GM11168 (cell line): ENCODE results near the gene LRCH3.
"Not testable (repeated sequence)": the region's sequence is repeated elsewhere in the genome, so short reads cannot be mapped to it uniquely, and the experiment has no call there.

Experiments
- in situ Hi-C: fragments of 300-500 bp; cut with MboI; formaldehyde crosslinking; loops from one replicate; pipeline ENCODE4 v1.12.0; 2022; ENCODE audit warnings: low sequenced_read_pairs; ENCODE audit not compliant: unreplicated experiment

LRCH3 gene

GRCh38 chr3:197881270-197881969, 90.4 kb downstream of the LRCH3 start:
- in situ Hi-C loops, result no loop called here

GRCh38 chr3:197881970-197882338, 90.9 kb downstream of the LRCH3 start:
- in situ Hi-C loops, result no loop called here

DNA sequence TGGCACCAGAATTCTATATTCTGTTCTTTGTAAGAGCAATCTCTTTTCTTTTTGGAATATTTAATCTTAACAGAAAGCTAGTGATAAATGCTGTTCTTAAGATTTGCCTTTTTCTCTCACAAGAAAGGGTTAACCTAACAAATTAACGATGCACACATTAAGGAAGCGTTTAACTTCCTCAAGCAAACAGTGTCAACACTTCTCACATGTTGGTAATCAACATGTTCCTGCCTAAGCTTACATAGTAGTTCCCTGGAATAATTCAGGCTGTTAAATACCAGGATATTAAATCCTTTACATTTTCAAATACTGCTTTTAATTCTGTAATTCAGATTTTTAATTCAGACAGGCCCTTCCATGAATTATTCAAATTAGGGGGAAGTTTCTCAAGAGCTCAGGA, 91.5 kb downstream of the LRCH3 start:
- in situ Hi-C loops, result no loop called here

DNA sequence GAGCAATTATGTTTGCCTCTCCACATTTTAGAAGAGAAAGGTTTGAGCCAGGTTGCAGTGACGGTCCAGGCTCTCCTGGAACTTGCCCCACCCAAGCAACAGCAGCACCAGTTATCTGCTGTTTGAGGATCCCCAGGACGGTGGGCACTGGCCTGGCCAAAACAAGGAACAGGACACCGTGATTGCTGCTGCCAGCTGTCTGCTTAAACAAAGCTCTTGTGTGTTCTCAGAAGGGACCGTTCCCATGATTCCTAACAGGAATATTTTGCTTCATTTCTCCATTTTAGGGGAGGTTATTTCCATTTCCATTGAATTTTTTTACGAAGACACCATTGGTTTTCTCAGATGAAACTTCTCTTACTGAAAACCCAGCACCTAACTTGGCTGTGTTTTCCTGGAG, 92.5 kb downstream of the LRCH3 start:
- in situ Hi-C loops, result no loop called here

DNA sequence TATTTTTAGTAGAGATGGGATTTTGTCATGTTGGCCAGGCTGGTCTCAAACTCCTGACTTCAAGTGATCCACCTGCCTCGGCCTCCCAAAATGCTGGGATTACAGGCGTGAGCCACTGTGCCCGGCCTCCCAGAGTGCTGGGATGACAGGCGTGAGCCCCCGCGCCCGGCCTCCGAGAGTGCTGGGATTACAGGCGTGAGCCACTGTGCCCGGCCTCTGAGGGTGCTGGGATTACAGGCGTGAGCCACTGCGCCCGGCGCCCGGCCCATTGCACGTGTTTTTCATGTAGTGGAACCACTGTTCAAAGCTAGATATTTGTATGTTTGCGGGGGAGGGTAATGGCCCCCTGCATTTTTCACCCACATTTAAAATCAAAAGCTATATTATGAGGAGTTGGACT, 93.3 kb downstream of the LRCH3 start:
- in situ Hi-C loops, result not testable (repeated sequence)

DNA sequence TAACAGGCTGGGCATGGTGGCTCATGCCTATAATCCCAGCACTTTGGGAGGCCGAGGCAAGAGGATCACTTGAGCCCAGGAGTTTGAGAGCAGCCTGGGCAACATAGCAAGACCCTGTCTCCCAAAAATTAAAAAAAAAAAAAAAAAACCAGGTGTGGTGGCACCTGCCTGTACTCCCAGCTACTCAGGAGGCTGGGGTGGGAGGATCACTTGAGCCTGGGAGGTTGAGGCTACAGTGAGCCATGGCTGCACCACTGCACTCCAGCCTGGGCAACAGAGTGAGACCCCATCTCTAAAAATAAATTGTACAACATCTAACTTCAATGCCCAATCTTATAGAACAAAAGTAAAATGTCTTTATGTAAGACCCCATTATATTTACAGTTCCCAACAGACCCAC, 95.0 kb downstream of the LRCH3 start:
- in situ Hi-C loops, result not testable (repeated sequence)

DNA sequence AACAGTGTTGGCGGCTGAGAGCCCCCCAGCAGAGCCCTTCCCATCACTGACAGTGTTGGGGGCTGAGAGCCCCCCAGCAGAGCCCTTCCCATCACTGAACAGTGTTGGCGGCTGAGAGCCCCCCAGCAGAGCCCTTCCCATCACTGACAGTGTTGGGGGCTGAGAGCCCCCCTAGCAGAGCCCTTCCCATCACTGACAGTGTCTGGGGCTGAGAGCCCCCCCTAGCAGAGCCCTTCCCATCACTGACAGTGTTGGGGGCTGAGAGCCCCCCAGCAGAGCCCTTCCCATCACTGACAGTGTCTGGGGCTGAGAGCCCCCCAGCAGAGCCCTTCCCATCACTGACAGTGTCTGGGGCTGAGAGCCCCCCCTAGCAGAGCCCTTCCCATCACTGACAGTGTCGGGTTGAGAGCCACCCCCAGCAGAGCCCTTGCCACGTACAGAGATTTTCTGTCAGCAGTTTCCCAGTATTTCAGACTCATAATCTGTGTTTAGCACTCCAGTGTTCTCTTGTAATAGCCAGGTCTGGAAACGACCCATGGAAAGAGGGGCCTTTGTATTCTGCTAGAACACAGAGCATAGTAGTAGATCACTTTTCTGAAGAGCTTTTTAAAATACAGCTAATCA, 96.5 kb downstream of the LRCH3 start:
- in situ Hi-C loops, result not testable (repeated sequence)

DNA sequence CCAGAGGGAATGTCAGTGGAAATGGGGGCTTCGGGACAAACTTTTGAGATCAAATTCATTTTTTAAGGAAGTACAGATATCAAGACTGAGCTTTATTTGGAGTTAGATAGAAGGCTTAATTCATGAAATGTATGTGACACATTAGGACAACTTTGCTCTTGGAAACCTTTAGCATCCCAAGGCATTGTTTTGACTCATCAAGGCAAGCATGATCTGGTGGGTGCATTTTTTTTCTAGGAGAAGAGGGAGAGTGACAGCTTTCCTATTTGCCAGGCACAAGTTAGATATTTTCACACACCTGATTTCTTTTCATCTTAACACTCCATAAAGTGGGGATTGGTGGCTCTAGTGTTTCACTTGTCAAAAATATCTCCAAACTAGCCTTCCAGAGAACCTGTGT, 97.5 kb downstream of the LRCH3 start:
- in situ Hi-C loops, result no loop called here

- in situ Hi-C loops, result no loop called here
Measured at GRCh38 chr3:197889204-197889930, 98.3 kb downstream of the LRCH3 start.

- in situ Hi-C loops, result loop anchor here (10.0 kb wide), 1 partner anchor 54 kb away; no protein-coding TSS in a partner anchor
Measured at GRCh38 chr3:197890693-197891092, 99.6 kb downstream of the LRCH3 start.

DNA sequence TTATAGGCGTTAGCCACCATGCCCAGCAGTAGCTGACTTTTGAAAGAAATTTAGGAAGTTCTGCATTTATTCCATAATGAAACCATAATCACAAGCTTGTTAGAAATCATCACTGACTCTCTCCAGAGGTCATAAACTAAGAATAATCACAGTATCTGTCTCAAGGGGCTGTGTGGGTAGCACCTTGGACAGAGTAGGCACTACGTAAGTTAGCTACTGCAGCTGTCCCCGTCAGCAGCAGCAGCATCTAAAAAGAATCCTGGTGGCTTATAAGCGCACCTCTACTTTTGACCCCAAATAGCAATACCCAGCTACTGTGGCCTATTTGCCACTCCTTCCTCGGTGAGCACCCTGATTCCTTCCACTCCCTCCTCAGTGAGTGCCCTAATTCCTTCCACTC, 101.1 kb downstream of the LRCH3 start:
- in situ Hi-C loops, result loop anchor here (10.0 kb wide), 1 partner anchor 53 kb away; no protein-coding TSS in a partner anchor

DNA sequence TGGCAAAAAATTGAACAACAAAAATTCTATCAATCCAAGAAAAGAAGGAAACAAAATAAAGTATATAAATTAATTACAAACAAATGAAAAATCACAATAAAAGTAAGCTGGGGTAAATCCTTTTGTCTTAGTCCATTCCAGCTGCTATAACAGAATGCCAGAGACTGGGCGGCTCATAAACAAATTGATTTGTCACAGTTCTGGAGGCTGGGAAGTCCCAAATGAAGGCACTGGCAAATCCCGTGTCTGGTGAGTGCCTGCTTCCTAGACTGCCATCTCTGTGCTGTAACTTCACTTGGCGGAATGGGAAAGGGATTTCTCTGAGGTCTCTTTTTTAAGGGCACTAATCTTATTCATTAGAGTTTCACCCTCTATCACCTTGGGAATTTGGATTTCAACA, 105.4 kb downstream of the LRCH3 start:
- in situ Hi-C loops, result loop anchor here (10.0 kb wide), 1 partner anchor 48 kb away; no protein-coding TSS in a partner anchor

DNA sequence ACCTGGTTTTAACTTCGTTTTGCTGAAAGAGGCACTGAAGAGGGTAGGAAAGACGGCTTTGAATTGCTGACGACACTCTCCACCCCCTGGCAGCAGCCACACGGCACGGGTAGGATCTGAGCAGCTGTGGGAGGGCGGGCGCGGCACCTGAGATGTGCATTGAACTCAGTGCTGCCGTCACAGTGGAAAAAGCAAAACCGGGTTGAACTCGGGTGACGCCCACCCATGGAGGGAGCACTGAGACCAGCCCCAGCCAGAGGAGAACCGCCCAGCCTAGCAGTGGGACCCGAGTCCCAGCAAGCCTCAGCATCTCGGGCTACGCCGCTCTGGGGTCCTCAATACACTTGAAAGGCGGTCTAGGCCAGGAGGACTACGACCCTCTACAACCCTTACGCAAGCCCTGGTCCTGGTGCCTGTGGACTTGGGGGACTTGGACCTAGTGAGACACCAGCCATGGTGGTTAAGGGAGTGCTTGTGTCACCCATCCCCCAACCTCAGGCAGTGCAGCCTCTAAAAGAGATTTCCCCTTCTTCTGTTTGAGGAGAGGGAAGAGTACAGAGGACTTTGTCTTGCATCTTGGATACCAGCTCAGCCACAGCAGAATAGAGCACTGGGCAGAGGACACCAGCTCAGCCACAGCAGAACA, 108.9 kb downstream of the LRCH3 start:
- in situ Hi-C loops, result loop anchor here (10.0 kb wide), 1 partner anchor 45 kb away; no protein-coding TSS in a partner anchor

DNA sequence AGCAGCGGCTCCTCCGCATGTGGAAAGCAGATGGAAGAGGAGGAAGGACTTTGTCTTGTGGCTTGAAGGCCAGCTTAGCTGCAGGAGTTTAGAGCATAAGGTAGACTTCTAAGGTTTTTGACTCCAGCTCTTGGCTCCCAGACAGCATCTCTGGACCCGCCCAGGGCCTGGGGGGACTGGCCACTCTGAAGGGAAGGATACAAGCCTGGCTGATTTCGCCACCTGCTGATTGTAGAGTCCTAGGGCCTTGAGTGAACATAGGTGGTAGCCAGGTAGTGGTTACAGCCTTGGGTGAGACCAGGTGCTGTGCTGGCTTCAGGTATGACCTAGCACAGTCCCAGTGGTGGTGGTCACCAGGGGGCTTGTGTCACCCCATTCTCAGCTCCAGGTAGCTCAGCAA, 110.6 kb downstream of the LRCH3 start:
- in situ Hi-C loops, result no loop called here

DNA sequence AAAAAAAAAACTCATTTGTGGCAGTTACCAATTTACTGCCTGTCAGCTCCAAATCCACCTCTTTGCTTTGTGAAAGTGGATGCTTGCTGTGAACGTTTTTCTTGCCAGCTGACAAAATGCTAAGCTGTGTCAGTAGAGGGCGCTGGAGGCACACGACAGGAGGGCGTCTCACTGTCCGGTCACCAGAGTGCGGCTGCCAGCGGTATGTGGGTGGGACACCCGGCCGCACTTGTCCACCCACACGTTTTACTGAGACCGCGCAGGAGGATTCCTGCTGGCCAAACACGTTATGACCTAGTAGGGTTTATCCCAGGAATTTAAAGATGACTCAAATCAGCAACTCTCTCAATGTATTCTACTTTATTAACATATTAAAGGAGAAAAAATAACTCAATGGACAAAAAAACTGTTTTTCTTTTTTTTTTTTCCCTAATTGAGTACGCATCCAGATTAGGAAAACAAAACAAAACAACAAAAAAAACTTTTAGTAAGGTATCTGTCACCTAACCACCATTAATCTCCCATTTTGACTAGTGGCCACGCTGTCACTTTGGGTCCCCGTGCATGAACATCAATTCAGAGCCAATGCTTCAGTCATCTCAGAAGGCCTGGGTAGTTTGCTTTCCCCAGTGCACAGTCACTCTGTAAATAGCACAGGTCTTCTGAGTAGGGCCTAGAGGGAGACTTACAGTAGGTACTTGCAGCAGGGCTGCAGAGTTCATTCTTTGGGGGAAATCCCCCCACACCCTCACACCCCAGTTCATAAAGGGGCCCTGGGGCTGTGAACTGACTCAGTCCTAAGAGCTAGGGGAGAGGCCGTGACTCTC, 115.2 kb downstream of the LRCH3 start:
- in situ Hi-C loops, result no loop called here

- in situ Hi-C loops, result no loop called here
Measured at GRCh38 chr3:197906850-197907187, 115.8 kb downstream of the LRCH3 start.

DNA sequence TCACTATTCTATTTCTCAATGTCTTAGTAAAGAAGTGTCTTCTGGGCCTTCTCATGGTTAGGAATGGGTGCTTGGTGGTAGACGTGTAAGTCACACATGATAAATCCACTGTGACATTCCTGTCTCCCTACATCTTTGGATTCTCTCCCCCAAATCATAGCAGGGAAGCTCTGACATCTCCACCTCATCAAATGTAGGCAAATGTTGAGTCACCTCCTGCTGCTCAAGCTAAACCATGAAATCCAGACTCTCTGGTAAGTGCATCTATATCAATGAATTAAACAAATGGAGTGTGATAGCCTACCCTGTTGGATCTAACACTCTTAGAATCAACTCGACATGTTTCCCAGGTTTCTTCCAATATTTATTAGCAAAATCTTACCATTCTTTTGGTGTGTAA, 116.1 kb downstream of the LRCH3 start:
- in situ Hi-C loops, result no loop called here

DNA sequence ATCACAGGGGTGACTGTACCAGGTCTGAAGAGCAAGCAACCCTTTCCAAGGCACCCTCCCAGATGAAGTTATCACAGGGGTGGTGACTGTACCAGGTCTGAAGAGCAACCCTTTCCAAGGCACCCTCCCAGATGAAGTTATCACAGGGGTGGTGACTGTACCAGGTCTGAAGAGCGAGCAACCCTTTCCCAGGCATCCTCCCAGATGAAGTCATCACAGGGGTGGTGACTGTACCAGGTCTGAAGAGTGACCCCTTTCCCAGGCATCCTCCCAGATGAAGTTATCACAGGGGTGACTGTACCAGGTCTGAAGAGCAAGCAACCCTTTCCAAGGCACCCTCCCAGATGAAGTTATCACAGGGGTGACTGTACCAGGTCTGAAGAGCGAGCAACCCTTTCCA, 117.5 kb downstream of the LRCH3 start:
- in situ Hi-C loops, result not testable (repeated sequence)

DNA sequence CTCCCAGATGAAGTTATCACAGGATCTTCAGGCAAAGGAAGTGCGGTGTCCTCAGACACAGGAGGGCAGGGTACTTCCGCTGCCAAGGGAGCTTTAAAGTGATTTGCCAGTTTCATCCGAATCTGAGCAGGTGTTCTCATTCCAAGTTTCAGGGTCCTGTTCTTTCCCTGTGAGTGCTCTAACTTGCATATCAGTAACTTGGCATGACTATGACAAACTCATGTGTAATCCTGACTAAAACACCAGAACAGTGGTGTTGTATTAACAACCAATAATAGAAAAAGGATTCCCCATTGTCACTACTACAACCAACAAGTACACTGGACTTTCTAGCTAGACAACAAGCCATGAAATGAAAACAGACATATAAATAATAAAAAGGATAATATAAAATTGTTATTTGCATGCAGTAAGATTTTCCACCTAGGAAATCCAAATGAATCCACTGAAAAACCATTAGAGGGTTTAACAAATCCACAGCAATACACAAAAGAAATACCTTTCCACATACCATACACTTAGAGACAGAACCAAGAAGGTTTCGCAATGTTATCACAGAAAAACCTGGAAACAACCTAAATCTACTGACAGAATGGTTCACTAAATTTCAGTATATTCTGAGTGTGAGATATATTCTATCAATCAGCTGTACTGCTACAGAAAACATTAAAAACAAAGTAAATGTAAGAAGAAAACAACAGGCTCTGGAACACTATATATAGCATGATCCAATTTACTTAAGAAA, 118.1 kb downstream of the LRCH3 start:
- in situ Hi-C loops, result no loop called here
